Renal cortex interstitium (tissue), 11 donors: ENCODE measurements around the gene TSR1. TPM values are rescaled to one million over a fixed set of nuclear protein-coding genes. Genes with fewer than 3 reads are reported as not detected.
A peak's percentile ranks its signal among the peaks of the same experiment; 100 is the strongest.

Experiments used
- DNase-seq, 11 donors: peaks; one replicate each; pipeline ENCODE4 v3.0.0-alpha.2; 2013; ENCODE audit warnings: low read depth in 9 of 11, low spot score in 4 of 11; ENCODE audit errors: extremely low read depth in 1 of 11
- polyA plus RNA-seq, 3 donors: library from polyadenylated mRNA; unstranded; fragments of 120-200 nt; gene quantifications; one replicate each; pipeline ENCODE4 v1.2.1, GENCODE V29; 2013; ENCODE audit not compliant: insufficient read length in 3 of 3

Gene TSR1
- polyA plus RNA-seq, 3 donors = 38.7 to 41.4 (median 40.6) TPM

DNA sequence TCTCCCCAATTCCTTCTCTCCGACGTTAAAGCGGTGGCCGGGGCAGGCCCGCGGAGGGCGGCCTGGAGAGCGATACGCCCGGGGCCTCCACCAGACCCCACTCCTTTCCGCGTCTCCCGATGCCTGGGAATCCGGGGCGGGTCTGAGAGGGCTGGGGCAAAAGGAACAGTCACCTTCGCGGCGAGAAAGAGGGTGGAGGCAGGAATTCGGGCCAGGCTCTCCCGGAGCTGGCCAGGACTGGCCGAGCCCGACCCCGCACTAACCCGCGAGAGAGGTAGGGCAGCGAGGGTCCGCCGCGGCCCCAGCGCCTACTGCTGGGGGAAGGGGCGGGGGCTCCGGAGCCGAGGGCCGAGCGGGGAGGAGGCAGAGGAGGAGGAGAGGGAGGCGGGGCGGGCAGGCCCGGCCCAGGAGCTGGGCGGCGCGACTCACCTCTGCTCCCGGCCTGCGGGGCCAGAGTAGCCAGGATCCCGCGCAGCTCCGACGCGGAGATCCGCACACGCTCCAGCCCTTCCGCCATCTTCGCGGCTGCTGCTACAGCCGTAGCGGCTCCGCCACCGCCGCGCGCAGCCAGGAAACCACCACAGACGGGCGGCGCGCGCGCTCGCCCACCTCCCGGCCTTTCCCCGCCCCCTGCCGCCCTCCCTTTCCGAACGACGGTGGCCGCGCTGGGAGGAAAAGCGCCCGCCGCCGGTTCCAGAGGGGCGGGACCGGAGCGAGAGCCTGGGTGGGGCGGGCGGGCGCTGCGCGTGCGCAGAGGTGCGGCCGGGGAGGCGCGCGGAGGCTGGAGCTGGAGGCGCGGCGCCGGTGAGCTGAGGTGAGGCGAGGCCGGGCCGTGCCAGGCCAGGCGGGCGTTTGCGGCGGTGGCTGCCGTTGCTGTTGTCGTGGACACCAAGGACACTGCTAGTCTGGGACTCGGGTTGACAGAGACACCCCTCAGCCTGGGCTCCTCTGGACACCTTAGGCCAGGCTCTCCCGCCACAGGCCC lies 32.8 kb downstream of the TSR1 start, which contains the start of the genes SMG6 and SRR:
SMG6 (minus strand) TSS at position 582 of the 985 bp plus-strand sequence; CDS start at position 517, 65 bp downstream.
SRR (plus strand) TSS at position 747 of the 985 bp plus-strand sequence. CDS start 11,611 bp downstream, outside the sequence.
- DNase-seq = peak; percentile 71 to 93 (median 87)

DNA sequence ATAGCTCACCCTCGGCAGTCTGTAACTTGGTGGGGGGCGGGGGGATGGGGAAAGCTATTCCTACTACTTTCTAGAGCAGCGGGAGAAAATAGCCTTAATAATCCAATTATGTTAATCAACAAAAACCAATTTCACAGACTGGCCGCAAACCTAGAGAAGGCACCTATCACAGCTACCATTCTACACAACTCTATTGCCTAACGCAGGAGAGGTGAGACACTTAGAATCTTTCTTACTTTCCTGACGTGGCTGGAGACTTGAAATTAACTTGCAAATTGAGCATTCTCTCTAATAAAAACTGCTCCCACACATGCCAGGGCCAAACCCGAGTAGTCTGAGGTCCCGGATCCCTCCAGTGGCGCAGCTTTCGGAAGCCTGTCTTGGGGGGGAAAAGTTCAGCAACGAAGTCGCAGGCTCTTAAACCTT lies 33.5 kb downstream of the TSR1 start:
- peak in 1 of 11 donors; percentile 2 for DNase-seq

DNA sequence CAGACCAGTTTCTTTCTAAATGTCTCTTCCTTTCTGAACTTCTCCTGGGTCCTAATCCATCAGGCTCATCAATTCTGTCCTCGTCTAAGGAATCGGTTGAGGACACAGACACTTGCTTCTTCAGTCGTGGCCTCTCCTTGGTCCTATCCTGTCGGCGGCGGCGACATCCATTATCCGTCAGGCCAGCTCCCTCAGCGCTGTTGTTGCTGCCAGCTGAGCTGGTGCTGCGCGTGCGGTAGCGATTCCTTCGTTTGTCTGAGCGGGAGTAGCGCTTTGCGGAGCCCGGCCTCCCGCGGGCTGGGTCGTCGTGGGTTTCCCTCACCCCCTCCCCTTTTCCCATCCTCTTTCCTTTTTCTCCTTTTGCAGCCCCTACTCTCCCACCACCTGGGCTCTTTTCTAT lies 36.5 kb downstream of the TSR1 start:
- DNase-seq = no peak

DNA sequence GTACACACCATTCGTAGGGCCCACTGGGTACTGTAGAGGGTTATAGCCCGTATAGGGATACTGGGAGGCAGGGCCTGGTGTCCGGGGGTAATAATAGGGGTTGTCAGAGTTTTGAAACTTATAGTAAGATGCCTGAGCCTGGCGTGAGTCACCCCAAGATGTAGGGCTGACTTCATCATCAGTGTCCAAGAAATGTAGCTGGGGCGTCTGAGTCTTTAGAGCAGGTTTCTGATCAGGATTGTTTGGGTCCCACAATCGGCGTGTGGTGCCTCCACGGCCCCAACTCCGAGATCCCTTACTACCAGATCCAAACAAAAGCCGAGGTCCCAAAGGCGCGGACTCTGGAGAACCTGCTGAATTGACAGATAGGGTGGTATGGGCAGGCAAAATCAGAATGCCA lies 37.1 kb downstream of the TSR1 start:
- DNase-seq = no peak

DNA sequence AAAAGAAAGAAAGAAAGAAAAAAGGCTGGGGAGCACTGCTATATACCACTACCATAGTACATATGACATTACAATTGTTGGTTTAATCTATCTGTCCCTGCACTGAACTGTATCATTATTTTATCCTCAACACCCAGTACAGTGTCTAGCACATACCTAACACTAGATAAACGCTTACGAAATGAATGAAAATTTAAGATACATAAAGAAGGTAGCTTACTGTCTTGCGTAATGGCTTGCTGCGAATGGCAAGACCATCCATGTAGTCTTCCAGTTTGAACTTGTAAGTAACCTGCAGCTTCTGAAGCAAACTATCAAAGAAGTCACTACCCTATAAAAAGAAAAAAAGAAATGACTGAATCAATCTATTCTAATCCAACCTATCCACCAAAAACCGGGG lies 39.2 kb downstream of the TSR1 start:
- no peak for DNase-seq

DNA sequence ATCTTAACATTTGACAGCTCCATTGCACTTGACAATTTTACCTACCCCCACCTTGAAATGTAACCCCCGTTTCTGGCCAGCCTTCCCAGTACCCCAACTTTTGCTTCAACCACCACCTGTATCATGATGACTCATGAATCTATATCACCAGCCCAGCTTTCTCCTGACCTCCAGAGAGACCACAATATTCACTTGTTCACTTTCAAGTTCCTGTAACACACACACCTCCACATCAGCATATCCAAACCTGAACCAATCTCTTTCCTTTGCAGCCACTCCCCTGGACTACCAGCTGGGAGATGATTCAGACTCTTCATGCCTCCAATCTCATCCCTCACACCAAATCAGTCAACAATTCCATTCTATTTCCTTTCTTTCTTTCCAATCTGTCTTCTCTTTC lies 40.7 kb downstream of the TSR1 start:
- DNase-seq = no peak

DNA sequence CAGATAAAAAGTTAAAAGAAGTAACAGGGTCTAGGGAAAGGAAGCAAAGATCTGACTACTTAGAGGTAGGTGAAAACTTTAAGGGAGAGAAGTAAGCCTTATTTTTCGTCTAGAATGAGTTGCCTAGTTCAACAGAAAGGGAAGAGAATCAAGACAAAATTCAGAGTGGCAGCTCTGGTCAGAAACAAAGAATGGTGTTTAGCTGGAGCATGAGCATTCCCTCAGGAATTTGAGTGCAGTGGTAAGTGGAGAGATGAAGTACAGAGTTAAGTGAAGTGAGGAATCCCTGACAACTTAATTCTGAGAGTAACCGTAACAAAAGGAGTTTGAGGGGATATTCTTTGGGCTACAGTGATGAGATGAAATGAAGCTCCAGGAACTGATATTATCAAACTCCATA lies 44.2 kb downstream of the TSR1 start:
- DNase-seq = no peak

DNA sequence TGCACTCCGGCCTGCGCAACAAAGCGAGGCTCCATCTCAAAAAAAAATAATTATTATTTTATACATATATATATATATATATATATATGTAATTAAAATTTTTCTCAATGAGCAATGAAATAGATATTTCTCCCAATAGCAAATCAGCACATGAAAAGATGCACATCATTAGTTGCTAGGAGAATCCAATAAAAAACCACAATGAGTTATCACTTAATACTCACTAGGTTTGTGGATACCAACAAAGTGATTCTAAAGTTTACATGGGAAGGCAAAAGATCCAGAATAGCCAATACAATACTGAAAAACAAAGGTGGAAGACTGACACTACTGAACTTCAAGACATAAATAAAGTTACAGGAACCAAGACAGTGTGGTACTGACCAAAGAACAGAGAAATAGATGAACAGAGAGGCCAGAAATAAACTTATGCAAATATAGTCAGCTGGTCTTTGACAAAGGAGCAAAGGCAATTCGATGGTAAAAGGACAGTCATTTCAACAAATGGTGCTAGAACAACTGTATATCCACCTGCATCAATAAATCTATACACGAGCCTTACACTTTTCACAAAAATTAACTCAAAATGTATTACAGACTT lies 46.3 kb downstream of the TSR1 start:
- DNase-seq = no peak

DNA sequence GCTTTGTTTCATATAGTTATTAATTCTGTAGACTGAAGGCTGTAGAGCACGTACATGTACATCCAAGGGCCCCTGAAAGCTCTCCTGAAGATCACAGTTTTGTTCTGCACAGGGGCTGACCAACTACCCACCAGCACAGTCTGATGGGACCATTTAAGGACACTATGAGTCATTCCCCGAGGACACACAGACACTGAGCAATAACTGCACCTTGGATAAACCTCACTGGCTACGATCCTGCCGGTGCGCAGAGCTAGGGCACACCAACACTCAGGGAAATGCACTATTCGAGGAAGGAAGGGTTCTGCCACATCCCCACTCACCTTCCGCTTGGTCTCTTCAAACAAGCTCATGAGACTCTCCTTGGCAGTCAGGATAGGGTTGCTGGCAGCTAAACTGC lies 53.0 kb downstream of the TSR1 start:
- no peak for DNase-seq

DNA sequence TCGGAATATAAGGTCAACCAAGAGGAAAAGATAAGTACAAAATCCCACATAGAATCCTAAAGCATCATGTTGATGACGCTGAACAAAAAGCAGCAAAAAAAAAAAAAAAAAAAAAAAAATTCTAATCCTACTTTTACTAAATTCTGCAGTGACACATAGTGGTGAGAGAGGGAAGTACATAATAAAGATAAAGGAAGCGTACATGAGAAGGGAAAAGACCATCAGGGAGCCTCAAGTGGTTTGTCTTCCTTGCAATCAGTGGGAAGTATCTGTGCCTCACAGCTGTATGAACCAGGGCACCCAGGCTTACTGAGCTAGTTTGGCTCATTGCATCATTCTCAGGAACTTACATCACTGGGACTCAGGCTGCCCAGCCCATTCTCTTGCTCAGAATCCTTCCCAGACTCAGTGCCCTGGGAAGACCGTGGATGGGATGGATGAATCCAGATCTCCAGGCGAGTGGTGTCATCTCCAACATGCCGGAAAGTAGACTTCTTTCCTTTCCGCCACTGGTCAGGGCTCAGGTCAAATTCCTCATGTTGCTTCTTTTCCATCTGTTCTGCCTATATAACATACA lies 53.9 kb downstream of the TSR1 start:
- peak; percentile 33 to 77 (median 56) for DNase-seq

DNA sequence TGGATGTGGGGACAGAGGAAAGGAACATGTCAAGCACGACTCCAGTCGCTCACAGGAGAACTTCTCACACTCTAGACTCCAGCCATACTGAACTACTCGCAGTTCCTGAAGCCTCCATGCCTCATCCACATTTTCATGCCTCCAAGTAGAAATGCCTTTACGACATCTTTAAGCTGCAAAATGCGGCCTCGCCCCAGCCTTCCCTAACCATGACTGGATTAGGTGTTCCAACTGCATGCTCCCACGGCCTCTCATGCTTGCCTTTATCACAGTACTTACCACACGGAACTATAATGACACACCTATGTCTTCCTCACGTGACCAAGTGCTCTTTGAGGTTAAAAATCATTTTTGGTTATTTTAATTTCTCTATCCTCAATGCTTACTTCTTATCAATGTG lies 56.5 kb downstream of the TSR1 start:
- DNase-seq = no peak

DNA sequence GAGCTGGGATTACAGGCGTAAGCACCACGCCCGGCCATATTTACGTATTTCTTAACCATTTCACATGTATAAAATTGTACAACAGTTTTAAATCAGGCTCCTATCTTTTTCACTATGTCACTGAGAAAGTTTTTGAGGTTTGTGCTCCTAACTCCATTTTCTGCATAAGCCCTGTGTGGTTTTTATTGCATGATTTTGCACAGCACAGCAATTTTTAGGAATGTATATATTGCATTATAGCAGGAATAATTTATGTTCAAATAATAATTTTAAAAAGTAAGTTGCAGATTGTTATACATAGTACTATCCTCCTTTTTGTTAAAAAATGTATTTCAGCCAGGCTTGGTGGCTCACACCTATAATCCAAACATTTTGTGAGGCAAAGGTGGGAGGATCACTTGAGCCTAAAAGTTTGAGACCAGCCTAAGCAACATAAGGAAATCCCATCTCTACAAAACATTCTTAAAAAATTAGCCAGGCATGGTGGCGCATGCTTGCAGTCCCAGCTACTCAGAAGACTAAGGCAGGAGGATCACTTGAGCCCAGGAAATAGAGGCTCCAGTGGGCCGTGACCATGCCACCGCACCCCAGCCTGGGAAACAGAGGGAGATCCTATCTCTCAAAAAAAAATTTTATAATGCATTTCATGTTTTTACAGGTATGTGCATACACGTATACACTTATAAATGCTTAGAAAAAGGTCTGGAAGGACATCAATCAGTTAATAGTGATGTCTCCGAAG lies 58.7 kb downstream of the TSR1 start:
- no peak for DNase-seq

DNA sequence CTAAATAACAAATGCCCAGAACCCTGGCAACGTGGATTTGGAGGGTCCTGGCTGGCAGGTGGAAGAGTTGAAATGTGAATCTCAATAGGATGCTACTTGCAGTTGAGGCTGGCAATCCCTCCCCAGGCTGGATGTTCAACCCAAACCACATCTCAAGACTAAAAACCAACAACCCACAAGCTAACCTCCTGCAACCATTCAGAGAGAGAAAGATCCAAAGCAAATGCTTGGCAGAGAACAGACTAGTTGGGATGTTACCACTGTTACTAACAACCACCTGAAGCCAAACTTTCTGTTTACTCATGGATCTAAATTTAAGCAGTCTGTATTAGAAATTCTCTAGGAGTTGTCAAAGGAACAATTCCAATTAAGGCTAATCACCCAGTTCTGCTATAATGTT lies 60.5 kb downstream of the TSR1 start:
- no peak for DNase-seq

DNA sequence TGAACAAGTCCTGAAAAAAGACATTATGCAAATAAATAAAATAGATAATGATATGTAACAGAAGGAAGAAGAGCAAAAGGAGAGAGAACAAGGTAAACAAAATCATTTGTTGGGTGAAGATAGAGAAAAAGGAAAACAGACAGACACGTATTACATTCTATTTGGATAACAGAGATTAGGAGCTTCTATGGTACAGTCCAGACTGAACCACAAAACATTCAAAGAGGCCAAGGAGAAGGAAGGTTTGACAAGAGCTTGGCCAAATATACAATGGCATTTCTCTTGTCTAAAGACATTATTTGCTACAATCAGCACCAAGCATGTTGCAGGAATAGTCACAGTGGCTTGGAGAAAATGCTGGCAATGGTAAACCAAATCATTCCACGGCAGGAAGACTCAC lies 61.8 kb downstream of the TSR1 start:
- DNase-seq = no peak

Other genes starting within 250 kb of the TSR1 start
- 10 to 100 TPM; 27.1 to 32.1 (median 28.0) TPM for gene SMG6, start 32.7 kb downstream of the TSR1 start, polyA plus RNA-seq
- gene SRR, start 32.5 kb downstream of the TSR1 start, polyA plus RNA-seq = 10 to 100 TPM; 17.1 to 23.0 (median 22.9) TPM
- 10 to 100 TPM; 61.6 to 79.9 (median 74.7) TPM for gene SGSM2, start 1.0 kb upstream of the TSR1 start, polyA plus RNA-seq
- gene MNT, start 64.6 kb upstream of the TSR1 start, polyA plus RNA-seq = 10 to 100 TPM; 13.0 to 28.1 (median 18.5) TPM
- gene METTL16, start 175.4 kb upstream of the TSR1 start, polyA plus RNA-seq = 10 to 100 TPM; 33.8 to 38.2 (median 35.3) TPM